Activated effector memory CD4-positive, alpha-beta T cell treated with Interleukin-2 at 50 U/mL for 16 hours (primary cell): ENCODE results near the gene RPS19.
"Not testable (repeated sequence)": the region's sequence is repeated elsewhere in the genome, so short reads cannot be mapped to it uniquely, and the experiment has no call there.

Experiments used
- DNase-seq: peaks from one replicate; pipeline ENCODE4 v3.0.0-alpha.2; 2020

The RPS19 gene

DNA sequence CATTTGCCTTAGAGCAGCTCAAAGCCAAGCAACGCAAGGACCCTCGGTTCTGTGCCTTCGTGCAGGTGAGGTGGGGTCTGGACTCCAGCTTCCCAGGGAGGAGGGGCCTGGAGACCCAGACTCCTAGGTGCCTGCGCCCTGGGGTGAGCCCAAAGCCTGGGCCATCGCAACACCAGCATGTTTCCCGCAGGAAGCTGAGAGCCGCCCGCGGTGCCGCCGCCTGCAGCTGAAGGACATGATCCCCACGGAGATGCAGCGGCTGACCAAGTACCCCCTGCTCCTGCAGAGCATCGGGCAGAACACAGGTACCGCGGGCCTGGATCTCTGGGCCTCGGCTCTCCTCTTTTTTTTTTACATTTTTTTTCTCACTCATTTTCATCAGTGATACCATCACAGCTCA is 42.5 kb downstream of the RPS19 start:
- no peak for DNase-seq

DNA sequence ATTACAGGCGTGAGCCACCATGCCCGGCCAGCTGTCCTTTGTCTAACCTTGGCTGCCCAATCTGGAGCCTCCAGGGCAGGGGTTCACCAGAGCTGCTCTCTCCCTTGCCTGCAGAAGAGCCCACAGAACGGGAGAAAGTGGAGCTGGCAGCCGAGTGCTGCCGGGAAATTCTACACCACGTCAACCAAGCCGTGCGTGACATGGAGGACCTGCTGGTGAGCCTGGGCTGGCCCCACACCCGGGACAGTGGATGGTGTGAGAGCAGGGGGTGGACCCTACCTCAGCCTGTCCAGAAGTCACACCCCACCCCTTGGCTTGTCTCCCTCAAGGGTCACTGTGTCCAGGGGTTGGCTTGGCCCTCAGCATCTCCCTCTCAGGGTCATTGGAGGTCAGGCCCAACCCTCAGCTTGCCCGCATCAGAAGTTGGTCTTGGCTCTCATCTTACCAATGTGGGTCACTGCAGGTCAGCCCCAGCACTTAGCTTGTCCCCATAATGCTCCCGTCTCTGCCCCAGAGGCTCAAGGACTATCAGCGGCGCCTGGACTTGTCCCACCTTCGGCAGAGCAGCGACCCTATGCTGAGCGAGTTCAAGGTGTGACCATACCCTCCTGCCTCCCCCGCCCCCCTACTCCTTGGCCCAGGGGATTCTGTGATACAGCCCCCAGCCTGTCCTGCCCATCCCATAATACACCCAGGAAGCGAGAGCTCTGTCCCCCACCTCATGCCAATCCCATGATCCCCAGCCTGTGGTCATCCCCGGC is 43.3 kb downstream of the RPS19 start:
- no peak for DNase-seq

DNA sequence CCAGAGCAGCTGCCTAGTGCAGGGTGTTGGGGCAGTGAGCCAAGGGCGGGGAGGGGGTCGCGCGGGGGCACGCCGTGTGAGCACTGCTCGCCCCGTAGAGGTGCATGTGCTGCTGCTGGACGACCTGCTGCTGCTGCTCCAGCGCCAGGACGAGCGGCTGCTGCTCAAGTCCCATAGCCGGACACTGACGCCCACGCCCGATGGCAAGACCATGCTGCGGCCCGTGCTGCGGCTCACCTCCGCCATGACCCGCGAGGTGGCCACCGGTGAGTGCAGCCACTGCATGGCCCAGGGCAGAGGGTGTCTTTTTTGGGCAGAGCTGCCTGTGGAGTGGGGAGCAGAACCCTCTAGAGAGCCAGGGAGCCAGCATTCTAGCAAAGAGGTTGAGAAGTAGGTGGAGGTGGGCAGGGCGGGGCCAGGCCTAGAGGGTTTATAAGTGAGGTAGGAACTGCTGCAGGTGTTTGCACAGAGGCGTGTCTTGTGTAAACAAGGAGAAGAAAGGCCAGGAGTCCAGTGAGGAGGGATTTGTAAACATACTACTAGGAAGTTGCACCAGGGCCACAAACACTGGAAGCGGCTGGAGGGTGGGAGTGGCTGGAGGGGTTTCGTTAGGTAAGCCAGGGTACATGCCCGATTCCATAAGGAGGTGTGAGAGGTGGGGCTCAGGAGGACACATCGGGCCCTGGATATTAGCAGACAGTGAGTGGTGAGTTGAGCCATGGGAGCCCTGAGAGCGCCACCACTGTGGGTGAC is 44.2 kb downstream of the RPS19 start:
- DNase-seq: no peak

DNA sequence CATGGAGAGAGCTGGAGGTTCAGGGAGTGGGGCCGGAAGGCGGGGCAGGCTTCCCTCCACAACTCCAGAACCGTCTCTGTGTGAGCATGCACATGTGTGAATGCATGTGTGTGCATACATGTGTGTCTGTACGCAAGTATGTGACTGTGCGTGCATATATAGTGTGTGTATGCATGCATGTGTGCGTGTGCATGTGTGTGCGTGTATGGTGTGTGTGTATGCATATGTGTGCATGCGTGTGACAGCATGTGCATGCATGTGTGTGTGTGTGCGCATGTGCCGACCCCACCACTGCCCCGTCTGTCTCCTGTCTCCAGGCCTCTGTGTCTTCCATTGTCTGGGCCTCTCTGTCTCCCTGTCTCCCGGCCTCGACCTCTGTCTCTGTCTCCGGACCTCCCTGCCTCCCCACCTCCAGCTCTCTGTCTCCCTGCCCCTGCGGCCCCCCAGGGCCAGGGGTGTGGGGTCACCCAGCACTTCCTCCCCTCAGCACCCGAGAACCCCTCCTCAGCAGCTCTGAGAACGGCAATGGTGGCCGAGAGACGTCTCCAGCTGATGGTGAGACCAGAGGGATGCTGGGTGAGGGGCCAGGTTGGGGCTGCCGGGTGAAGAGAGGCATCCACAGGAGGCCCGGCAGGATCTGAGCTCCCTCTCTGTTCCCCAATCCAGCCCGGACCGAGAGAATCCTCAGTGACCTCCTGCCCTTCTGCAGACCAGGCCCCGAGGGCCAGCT is 45.4 kb downstream of the RPS19 start:
- no peak for DNase-seq

DNA sequence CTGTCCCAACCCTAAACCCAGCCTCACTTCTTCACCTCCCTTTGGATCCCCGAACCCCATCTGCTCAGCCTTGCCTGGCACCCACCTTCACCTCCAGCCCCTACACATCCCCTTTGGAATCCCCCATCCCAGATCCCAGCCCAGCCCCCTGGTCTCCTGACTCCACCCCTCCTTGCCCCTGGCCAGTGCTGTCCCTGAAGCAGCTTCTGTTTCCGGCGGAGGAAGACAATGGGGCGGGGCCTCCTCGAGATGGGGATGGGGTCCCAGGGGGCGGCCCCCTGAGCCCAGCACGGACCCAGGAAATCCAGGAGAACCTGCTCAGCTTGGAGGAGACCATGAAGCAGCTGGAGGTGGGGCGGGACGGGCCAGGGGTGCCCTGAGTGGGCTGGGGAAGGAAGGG is 46.2 kb downstream of the RPS19 start:
- DNase-seq: no peak

DNA sequence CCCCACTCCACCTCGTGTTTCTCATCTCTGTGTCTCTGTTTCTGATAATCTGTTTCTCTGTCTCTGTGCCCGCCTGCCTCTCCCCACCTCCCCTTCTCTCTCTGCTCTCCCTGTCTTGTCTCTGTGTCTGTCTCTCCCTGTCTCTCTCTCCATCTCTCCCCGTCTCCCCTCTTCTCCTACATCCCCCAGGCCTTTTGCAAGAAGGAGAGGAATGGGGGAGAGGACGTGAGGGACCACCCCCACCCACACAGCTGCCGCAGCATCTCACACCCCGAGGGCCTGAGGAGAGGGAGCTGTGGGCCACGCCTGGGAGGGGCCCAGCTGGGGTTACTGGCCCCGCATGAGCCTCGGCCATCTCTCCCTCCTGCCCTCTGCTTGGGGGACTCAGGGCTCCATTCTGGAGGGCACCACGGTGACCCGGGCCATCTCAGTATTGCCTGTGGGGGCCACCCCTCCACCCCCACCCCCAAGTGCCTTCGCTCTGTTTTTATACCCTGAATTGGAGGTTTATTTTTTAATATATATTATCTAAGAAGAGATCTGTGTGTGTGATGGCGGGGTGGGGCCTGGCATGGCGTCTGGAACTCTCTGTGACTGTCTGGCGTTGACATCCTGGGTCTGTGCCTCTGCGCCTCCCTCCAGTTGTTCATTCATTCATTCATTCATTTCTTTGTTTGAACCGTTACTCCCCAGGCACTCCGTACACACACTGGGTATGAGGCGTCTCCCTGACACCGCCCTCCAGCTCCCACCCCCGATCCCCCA is 47.0 kb downstream of the RPS19 start:
- no peak for DNase-seq

DNA sequence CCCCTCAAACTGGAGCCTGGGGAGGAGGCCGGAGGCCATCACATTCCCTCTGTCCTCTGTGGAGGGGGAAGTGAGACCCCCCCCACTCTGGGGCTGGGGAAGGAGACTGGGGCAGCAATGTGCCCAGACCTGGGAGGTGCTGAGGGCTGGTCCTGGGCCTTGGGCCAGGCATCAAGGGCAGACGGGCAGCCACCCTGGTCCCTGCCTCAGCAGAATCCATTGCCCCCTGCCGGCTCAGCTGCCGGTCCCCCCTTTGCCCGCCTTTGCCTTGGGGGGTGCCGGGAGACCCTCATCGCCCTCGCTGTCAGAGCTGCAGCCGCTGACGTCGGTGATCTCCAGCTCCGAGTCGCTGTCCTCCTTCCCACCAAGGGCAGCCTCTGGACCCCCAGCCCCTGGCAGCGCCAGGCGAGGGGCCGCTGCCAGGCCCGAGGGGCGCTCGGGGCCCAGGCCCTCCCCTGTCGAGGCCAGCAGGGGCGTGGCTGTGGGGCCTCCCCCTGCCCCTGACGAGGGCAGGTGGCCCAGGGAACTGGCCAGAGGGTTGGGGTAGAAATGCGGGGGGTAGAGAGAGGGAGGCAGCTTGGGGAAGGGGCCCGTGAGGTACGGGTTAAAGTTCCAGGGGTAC is 48.0 kb downstream of the RPS19 start:
- no peak for DNase-seq

DNA sequence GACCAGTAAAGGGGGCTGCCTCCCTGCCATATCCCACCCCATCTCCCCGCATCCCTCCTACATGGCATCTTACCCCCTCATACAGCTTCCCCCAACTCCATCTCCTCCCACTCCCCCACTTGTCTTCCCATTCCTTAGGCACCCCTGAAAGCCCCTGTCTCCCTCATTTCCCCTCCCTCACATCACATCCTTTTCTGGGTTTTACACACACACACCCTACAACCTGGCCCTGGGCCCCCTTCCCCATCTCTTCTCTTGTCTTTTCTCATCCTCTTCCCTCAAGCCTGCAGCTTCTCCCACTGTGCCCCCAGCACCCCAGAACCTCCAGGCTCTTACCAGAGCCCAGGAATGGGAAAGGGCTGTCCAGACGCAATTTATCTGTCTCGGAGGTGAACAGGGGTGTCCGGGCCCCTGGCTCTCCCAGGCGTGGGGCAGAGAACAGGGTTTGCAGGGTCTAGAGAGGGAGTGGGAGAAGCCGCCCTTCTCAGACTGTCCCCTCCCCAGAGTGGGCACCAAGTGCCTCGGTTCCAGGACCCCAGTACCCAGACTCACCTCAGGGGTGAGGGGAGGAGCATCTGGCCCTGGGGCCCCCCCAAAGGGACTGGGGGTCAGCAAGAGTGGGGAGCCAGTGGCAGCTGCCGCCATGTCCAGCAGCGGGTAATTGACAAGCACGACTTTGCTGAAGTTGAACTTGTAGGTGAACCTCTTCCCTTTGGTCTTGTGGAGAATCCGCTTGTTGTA is 48.8 kb downstream of the RPS19 start:
- DNase-seq: no peak

DNA sequence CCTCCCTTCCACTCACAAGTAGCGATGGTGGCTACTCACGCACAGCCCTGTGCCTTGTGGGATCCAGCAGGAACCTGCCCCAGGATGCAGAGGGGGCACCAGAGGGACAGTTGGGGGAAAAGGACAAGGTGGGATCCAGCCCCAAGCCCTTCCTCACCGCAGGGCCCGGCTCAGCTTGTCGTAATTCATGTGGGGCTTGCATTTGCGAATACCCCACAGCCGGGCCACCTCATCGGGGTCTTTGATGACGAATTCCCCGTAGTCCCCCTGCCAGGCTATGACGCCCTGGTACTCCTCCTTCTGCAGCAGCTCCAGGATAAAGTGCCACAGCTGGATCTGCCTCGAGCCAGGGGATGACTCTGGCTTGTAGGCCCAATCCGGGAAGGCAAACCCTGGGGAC is 49.7 kb downstream of the RPS19 start:
- DNase-seq: no peak

DNA sequence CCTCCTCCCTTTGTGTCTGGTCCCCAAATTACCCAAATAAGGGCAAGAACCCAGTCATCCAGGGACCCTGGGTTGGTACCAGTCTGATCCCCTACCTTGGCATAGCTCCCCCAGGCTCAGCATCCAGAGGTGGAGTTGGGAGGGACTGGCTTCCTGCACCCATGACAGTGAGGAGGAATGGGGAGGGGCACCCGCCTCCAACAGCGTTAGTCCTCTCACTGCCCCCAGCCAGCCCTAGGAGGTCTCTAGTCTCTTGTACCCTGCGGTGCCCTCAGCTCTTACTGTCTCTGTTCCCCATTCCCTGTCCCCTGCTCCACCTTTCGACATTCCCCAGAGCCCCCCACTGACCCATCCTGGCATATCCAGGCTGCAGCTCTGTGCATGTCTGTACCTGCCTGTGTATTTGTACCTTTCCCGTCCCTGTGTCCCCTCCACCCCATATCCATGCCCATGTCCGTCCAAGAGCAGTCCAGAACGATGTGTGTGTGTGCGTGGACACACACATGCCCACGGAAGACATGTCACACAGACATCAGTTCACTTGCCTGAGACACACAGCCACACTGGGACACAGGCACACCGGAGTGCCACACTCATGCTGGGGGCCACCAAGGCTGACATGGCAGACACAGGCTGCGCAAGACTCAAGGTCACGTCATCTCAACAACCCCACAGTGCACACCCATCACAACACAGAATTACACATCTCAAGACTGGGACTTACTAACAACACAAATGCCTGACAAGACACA is 50.4 kb downstream of the RPS19 start:
- no peak for DNase-seq

DNA sequence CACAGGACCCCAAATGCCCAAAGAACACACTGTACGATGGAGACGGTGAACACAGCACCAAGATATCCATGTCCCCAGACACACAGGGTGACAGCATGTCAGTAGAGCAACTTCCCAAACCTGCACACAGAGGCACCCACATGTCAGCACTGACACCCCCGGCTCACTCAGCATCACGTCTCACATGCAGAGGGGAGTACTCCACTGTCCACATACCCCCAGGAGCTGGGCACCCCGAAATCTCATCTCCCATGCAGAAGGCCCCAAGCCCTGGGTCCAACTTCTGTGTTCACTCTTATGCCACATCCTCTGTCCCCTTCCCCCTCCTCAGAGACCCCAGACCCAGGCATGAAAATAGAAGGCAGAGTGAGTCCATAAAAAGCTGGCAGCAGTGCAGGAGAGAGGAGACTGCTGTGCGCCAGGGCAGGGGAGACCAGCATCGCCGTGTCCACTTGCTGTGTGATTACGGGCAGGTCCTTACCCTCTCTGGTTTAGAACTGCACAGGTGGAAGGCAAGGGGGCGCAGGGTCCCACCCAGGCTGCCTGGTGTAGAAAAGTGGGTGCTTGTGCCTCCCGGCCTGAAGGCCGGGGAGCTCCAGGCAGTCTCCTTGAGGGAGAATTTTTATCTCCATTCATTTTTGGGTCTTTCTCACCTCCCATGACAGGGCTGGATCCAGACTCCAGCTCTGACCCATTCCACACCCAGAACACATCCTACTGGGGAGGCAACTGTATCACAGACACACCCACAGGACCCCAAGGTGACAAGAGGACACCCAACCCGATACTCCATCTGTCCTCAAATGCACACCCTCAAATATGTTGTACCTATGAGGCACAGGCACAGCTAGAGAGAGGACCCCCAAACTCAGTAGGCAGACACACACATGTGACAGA is 51.2 kb downstream of the RPS19 start:
- DNase-seq: no peak

DNA sequence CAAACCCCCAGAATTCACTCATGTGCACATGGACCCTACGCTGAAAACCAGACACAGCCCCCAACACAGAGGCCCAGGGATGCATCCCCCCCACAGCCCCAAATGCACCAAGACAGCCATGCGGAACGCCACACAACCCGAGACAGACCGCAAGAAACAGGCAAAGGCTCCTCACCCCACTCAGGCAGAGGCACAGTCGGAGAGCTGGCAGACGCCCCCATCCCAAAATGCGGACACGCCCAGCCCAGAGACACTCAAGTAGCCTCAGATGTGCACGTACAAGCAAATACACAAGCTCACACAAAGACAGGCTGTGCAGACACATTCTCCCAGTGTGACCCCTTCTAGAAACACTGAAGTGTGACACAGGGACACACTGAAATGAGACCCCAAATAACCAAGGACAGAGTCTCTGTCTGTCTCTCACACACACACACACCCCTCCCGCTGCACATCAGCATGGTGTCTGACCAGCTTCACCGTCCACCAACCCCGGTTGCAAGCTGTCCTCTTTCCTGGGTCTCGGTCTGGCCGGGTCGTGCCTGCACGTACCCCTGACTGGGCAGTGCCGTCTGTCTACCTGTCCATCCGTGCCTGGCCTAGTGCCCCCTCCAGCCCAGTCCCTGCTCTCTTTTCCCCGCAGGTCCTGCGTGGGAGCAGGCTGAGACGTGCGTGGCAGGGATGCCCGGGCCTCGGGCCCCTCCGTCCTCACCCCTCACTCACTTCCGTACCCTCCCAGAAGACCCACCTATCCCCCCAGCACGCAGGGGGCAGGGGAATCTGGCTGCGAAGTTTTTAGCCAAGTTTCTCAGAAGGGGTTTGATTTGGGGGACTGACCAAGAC is 52.1 kb downstream of the RPS19 start:
- no peak for DNase-seq

DNA sequence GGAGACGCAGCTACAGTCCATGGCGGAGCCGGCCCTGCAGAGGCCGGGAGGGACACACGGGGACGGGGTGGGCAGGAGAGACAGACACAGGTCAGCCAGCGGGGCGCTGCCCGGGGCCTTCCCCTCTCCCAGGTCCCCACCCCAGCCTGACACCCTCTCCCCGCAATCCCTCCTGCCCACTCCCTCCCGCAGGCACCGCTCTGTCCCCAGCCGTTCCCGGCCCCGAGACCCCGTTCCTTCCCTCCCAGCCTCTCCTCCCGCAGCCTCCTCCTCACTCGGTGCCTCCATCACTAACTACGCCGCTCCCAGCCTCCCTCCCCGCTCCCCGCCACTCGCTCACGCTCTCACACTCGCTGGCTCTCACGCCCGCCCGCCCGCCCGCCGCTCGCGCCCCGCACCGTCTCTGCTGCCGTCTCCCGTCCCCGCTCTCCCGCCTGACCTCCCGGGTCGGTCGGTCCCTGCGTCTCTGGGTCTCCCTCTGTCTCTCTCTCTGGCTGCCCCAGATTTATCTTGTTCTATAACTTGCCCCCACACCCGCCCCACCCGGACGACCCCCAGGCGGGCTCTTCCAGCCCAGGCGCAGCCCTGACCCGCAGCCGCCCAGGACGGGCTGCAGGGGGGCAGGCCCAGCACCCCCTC is 53.0 kb downstream of the RPS19 start:
- DNase-seq: no peak

DNA sequence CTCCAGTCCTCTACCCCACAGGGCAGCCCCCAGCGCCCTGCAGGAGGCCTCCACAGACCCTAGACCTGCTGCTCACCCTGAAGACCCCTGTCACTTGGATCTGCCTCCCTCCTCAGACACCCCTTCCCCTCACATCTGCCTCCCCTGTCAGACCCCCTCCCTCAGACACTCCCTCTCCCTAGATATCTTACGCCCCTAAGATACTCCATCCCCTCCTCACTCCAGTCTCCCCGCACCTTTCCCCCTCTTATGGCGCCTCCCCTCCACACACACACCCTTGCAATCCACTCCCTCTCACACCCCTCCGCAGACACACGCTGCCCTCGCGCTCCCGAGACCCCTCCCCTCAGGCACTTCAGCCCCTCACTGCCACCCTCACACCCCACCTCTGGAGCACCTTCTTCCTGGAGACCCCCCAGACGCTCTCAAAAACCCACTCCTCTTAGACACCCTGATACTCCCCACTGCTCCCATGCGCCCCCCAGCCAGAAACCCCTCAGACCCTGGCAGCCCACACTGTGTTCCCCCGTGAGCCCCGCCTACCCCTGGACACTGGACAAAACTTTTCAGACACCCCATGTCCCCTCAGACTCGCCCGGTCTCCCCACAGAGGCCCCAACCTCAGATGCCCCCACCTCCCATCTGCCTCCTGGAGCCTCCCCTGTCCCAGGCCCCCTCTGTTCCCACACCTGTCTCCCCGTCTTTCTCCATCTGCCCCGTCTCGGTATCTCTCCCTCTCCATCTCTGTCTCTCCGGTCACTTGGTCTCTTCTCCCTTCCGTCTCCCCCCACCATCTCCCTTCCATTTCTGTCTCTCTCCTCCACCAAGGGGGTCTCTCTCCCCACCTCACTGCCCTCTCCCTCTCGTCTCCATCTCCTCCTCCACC is 53.7 kb downstream of the RPS19 start:
- no peak for DNase-seq

DNA sequence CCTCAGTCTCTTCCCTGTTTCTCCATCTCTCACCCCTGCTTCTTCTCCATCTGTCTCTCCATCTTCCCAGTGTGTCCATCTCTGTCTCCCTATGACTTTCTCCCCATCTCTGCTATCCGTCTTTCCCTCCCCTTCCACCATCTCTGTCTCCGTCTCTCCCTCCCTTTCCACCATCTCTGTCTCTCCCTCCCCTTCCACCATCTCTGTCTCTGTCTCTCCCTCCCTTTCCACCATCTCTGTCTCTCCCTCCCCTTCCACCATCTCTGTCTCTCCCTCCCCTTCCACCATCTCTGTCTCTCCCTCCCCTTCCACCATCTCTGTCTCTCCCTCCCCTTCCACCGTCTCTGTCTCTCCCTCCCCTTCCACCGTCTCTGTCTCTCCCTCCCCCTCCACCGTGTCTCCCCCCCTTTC is 54.4 kb downstream of the RPS19 start:
- DNase-seq: not testable (repeated sequence)

DNA sequence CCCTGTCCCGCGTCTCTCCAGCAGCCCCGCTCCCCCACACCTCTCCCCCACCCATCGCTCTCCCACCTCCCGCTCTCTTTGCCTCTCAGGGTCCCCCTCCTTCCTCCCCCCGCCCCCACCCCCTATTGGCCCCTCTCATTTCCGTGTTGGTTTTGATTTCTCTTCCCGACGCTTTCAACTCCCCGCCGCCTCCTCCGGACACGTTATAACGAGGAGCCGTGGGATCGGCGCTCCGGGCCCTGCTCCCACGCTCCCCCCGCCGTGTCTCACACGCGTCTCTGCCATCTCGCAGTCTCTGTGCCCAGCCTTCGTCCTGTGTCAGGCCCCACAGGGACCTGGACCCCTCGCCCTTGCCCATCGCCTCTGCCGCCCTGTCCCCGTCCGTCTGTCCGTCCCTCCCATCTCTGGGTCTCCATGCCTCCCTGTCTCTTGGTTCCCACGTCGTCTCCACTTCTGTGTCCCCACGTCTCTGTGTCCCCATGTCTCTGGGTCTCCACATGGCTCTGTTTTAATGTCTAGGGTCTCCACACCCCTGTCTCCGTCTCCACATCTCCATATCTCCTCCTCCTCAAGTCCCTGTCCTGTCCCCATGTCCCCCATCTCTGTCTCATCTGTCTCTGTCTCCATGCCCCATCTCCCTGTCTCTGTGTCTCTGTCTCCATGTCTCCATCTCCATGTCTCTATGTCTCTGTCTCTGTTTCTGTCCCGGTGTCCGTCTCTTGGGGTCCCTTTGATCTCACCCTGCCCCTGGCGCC is 55.1 kb downstream of the RPS19 start:
- no peak for DNase-seq
